HG03558 (cell line): ENCODE measurements around the gene PTPN4.

Source experiments
- ATAC-seq: cut with Tn5 transposase; IDR thresholded peaks from one replicate; pipeline ENCODE4 v1.9.1; 2021; ENCODE audit warnings: moderate number of reproducible peaks; ENCODE audit not compliant: unreplicated experiment; ENCODE audit errors: extremely low read depth

The PTPN4 gene

DNA sequence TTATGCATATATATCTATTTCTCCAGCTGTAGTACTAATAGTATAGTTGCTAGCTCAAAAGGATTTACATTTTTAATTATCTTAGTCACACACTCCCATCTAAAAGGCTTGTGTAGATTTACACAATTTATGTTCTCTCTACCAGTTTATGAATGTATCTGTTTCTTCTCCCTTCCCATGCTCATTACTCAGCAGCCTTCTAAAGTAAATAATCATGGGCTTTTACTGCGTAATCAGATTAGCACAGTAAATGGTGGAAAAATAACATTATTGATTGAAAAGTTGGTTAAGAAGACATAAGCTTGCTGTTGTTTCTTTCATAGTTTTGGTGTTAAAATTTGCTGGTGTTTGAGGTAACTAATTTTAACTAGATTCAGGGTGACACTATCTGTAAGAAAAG is 81.8 kb downstream of the PTPN4 start:
- no peak for ATAC-seq

DNA sequence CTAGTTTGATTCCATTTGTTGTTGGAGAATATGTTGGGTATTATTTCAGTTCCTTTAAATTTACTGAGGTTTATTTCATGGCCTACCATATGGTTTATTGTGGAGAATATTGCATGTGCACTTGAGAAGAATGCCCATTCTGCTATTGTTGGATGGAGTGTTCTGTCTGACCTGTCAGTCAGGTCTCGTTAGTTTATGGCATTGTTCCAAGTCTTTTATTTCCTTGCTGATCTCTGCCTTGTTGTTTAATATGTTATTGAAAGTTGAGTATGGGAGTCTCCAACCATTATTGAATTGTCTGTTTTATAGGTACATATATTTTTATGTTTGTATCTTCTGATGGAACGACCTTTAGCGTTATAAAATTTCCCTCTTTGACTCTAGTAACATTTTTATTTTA is 86.3 kb downstream of the PTPN4 start:
- ATAC-seq: no peak

DNA sequence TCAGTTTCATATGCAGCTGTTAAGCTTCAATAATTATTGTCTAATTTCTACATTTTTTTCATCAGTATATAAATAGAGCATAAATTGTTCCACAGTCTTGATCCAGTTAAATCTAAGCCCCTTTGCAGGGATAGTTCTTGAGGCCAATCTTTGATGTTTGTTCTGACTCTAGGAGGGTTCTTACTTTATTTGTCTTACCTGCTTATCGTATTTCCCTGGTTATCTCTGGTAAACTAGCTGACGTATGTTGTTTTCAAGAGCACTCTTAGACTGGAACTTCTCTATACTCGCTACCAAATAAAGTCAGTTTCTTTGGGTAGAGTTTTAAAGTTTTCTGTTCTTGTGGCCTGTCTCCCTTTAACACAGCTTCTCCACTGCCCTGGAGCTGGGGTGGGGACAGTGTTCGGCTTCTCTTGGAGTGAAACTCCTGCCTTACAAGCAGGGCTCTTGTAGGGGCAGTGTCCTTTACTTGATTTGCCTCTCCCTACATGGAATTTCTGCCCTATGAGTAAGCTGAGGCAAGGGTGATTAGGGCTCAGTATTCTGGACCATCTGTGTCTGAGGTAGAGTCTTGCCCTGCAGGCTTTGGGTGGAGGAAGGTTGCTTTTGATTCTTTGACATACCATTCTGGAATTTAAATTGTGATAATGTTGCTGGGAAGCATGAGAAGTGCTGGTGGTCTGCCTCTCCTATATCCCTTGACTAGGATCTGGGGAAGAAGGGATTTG is 90.3 kb downstream of the PTPN4 start:
- no peak for ATAC-seq

DNA sequence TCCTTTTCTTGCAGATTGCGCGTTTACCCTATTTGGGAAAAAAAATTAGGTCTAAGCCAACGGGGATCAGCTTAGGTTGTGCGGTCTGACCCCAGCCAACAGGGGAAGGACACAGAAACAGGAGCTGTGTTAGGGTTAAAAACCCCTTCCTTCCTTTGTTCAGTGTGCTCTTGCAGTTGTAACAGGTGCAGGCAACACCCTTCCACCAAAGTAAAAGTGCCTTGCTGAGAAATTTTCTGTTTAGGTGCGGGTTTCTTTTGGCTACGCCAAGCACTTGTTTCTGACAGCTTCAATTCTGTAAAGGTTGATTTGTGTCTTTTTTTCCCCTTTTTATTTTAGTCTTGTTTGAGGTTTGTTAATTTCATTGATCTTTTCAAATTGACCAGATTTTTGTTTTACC is 92.5 kb downstream of the PTPN4 start:
- no peak for ATAC-seq

DNA sequence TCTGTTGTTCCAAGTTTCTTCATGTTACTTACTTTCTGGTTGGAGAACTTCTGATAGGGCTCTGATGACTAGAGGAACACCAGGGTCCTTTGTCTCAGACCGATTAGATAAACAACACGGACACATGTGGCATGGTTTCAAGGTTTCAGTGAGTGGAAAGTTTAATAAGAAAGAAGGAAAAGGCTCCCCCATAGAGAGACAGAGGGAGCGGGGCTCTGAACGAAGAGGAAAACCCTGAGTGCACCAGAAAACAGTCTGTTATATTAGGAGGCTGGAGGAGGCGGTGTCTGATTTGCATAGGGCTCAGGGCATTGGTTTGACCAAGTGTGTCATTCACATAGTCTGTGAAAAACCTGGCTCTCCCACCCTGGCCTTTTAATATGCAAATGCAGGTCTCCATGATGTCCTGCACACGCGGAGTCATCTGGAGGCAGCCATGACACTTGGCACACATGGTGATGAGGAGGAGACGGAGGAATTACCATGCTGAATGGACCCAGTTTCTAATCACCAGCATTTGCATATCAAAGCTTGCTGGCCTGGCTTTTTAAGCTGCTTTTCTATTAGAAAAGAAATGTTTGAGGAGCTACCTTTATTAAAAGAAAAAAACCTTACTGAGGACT is 94.2 kb downstream of the PTPN4 start:
- ATAC-seq: no peak

DNA sequence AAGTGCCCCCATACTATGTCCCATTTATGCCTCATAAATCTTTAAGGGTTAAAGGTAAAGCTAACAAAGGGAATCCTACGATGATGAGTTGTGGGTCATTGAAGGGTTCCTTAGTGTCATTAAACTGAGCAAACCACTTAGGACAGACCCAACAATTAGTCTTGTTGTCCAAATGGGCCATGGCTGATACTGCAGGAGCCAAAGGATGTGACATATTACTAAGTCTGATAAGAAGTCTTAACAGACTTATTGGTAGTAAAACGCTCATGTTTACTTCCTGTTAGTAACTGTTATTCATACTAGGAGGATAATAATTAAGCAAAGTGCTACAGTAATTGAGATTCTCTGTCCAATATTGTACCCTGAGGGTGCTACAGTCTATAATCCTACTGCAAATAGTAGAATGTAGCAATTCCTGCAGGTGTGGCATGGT is 96.8 kb downstream of the PTPN4 start:
- ATAC-seq: no peak

DNA sequence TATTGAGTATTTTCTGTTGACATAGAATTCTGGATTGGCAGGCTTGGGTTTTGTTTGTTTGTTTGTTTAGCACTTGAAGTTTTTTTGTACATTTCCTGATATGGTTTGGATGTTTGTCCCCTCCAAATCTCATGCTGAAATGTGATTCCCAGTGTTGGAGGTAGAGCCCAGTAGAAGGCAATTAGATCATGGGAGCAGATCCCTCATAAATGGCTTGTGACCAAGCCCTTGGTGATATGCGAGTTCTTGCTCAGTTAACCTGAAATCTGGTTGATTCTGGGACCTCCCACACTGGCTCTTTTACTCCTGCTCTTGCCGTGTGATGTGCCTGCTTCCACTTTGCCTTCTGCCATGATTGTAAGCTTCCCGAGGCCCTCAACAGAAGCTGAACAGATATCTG is 98.0 kb downstream of the PTPN4 start:
- ATAC-seq: no peak

DNA sequence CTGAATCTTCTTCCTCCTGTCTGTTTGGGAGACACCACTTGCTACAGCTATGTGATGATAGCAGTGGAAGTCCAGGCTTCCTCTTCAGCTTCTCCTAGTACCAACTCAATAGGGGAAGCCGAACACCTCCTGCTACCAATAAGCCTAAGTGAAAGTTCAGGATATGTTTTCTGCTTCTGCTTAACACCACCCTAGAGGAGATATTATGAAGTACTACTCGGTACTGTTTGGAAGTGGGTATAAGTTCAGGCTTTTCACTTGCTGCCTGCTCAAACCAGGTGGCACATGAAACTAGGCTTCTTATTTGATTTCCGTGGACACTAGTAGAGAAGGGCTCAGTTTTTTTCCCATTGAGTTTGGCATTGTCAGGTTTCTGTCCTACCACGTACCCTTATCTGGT is 99.8 kb downstream of the PTPN4 start:
- no peak for ATAC-seq

DNA sequence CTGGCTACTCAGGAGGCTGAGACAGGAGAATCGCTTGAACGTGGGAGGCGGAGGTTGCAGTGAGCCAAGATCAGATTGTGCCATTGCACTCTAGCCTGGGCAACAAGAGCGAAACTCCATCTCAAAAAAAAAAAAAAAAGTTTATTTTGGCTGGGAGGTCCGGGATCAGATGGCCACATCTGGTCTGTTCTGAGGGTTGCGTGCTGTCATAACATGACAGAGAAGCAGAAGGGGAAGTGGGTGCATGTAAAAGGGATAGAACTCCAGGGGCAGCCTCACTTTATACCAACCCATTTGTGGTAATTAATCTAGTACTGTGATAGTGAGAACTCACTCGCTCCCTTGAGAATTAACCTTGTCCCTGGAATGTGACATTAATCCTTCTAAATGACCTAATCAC is 101.2 kb downstream of the PTPN4 start:
- ATAC-seq: no peak

DNA sequence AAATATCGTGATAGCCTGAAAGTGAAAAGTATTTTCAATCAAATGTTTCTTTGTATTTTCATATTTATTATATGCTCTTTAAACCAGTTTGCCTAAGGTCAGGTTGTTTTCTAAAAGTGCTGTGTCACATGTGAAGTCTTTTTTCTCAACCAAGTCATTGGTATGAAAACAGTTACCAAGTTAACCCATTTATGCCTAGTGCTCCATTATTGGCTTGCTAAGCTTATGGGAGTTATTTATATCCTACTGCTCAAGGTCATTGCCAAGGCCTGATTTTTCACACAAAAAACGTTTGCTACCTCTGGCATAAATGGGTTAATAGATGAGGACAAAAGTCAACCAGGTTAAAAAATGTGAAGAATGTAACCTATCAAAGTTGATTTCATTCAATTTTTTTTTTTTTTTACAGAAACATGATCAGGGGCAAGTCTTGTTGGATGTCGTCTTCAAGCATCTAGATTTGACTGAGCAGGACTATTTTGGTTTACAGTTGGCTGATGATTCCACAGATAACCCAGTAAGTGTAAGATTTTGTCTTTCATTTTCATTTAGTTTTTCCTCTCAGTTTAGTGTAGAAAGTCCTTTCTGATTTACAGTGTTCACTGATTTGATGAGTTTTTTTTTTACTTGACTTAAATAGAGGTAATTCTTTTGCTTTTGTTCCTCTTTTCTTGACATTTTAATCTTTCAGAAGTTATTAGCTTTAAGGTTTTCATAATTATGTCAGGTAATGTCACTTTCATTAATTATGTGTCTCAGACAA is 102.6 kb downstream of the PTPN4 start:
- ATAC-seq: peak; percentile 69

DNA sequence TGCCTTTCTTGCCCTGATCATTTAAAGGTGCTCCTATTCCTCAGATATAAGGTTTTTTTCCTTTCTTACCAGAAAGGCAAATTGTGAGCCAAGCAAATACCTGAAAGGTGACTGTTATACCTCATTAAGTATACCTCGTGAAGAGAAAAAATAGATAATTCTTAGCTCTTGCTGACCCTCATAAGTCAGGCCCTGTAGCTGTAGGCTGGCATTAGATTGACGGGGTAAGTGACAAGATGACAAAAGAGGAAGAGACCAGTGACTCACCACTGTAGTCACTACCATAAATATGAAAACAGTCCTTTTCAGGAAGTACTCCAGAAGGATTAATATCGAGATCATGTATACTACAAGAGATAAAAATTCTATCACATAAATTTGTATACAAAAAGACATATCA is 104.6 kb downstream of the PTPN4 start:
- ATAC-seq: no peak

DNA sequence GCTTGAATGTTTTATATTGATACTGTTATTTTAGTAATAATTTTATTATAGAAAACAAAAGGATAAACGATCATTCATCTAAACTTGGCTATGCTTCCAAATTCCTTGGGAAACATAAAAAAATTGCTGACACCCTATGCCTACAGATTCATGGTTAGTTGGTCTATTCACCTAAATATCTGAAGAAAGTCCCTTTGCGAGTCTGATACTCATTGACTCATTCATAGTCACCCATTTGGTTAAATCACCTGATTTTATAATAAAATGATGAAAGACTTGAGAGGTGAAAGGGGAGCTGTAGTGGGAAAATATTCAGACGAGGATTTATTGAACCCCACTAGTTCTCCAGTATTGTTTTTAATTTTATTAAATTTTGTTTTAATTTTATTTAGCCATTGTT is 112.0 kb downstream of the PTPN4 start:
- ATAC-seq: no peak

DNA sequence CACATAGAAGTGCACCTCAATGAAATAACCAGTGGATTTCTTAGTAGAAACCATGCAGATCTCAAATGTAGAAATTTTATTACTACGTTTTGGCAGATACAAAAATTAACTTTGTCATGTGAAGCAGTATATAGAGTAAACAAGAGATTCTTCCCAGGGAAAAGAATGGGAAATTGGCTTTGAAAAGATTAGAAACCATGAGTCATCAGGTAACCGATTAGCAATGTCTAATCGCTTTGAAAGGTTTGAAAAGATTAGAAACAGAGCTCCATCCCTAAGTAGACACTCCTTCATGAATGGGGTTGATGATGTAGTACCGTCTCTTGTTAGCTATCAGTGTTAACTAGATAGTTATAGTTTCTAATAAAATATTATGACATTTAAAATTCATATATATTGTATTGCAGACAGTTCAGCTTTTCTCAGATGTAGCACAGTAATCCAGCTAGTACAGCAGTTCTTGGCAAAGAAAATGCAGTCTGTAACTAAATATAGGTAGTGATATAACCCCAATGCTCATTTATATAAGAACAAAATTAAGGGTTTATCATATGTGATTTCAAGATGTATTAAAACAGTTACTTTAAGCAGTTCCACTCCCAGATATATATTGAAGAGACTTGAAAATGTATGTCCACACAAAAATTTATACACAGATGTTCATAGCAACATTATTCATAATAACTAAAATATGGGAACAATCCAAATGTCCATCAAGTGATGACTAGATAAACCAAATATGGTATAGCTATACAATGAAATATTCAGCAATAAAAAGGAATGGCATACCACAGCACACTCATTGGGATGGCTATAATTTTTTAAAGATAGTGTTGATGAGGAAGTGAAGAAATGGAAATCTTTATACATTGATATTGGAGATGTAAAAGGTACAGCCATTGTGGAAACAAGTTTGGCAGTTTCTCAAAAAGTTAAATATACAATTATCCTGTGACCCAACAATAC is 113.9 kb downstream of the PTPN4 start:
- ATAC-seq: no peak

DNA sequence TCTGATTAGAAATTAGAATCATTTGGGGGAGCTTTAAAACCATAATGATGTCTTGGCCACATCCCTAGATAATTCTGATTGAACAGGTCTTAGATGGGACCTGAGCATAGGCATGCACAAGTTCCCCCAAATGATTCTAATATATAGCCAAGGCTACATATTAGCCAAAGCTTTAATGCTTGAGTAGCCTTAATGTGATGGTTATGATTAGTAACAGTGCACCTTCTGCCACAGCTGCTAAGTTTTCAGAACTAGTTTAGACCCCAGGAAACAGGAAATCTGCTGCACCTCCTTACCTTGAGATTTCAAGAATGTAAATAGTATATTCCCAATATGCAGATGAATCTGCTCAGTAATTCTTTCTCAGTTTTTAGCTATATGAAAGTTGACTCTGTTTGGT is 119.8 kb downstream of the PTPN4 start:
- no peak for ATAC-seq

DNA sequence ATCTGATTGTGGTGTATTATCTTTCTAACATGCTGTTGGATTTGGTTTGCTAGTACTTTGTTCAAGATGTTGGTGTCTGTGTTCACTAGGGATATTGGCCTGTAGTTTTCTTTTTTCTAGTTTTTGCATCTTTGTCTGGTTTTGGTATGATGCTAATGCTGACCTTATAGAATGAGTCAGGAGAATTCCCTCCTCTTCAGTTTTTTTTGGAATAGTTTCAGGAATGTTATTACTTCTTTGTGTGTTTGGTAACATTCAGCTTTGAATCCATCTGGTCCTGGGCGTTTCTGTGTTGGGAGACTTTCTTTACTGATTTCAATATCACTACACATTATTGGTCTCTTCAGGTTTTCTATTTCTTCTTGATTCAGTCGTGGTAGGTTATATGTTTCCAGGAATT is 129.0 kb downstream of the PTPN4 start:
- no peak for ATAC-seq

DNA sequence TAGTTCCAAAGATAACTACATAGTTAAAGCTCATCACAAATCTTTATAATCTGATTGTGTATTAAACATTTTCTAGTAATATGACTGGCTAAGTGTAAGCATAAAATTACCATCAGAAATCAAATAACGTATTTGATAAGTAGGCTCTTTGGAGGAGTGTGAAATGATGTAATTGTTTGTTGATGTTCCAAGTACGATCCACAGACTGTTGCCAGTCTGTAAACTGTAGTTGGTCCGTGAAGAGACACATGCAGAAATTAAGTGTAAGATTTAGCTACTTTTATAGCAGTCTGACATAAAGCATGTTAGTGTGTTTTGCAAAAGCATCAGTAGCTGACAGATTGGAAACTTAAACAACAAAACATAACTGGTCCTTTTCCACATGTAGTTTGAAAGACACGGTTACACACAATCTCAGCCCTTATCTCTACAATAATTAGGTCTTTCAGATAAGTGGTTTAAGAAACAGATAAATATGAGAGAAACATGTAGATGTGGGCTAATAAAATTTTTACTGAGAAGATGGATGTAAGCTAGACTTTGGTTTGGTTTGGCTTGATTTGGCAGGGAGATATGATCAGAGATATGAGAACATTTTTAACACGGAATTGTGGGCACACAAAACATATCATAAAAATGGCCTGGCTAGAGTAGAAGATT is 138.1 kb downstream of the PTPN4 start:
- ATAC-seq: no peak

DNA sequence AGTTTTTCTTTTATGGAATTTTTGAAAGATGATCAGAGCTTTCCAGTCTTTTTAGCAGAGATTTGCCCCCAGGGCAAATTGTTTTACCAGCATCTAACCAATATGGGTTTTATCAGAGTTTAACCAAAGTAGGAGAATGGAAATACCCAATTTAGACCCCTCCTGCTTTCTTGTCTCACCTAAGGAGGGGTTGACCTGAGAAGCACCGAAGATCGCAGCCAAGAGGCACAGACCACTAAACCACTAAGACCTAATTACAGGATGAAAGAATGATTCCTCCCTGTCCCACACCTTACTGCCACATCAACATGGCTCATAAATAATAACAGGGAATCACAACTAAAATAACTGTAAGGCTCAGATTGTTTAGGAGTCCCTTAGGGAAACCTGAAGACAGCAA is 141.3 kb downstream of the PTPN4 start:
- no peak for ATAC-seq

DNA sequence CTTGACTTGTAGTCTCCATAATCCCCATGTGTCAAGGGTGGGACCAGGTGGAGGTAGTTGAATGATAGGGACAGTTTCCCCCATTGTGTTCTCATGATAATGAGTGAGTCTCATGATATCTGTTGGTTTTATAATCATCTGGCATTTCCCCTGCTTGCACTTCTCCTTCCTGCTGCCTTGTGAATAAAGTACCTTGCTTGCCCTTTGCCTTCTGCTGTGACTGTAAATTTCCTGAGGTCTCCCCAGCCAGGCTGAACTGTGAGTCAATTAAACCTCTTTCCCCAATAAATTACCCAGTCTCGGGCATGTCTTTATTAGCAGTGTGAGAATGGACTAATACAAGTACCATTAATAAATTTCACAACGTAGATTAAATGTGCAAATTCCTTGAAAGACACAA is 150.8 kb downstream of the PTPN4 start:
- no peak for ATAC-seq

DNA sequence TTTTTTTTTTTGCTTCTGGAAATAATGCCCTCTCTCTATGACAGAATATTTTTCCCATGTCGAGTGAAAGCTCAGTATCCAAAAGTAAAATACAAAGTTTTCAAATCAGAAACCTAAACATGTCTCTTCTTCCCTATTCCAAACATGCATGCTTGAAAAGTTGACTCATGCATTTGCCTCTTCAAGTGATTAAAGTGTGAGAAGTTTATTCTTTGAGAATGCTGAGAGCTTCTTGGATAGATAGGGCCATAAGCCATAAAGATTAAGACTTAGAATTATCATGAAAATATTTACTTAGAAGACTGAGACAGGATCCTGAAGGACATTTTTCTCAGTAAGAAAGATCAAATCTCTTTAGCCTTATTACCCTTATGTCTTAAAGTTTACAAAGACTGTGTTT is 154.5 kb downstream of the PTPN4 start:
- ATAC-seq: no peak

DNA sequence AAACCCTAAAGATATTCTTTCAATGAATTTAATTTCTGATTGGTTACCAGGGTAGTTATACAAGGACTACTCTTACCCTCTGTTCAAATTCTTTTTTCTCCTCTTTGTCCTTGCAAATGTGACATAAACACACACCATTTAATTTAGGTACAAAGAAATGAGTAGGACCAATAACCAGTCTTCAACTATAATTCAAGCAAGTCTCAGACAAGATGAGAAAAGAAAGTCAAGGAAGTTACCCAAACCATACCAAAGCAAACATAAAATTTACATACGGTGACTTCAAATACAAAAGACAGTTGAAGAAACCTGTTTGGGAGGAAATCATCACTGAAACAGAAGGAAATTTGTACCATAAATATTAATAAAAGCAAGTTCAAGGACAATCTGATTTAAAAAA is 162.1 kb downstream of the PTPN4 start:
- no peak for ATAC-seq
